Ishikawa (cell line): ENCODE data around the gene PHF14.

Experiments used
- EGR1 ChIP-seq: IDR thresholded peaks from 2 replicates; pipeline ENCODE4 v1.6.1; 2012
- EP300 ChIP-seq: IDR thresholded peaks from 2 replicates; pipeline ENCODE4 v1.6.1; 2012; ENCODE audit warnings: borderline replicate concordance
- TEAD4 ChIP-seq: IDR thresholded peaks from 2 replicates; pipeline ENCODE4 v1.6.1; 2012
- YY1 ChIP-seq: IDR thresholded peaks from 2 replicates; pipeline ENCODE4 v1.6.1; 2012; ENCODE audit warnings: low read depth

GRCh38 chr7:11193131-11193867 is 219.6 kb downstream of the PHF14 start:
- TF ChIP-seq EP300 (no peak), TEAD4 (no peak), EGR1 (no peak), YY1 (no peak)
